T-helper 1 cell treated with Interleukin-12 subunit alpha and Interleukin-12 subunit beta and Interleukin-4 antibody, amounts not matched to agents 30 ng/mL and 1 ng/mL, for 36 hours (primary cell): ENCODE data around the gene EREG. TPM values are rescaled to one million over a fixed set of nuclear protein-coding genes. Genes with fewer than 3 reads are reported as not detected.
"Not testable (repeated sequence)": the region's sequence is repeated elsewhere in the genome, so short reads cannot be mapped to it uniquely, and the experiment has no call there.

Experiments used
- intact Hi-C: fragments of 100-400 bp; cut with micrococcal nuclease; formaldehyde crosslinking; loops from one replicate; pipeline ENCODE4 v1.15.1; 2024
- total RNA-seq: library from RNA; stranded (reverse); gene quantifications from 2 replicates; pipeline ENCODE4 v1.2.3, GENCODE V29; 2022

The EREG gene
- total RNA-seq, 1 donor from 2014 or later, result not detected

DNA sequence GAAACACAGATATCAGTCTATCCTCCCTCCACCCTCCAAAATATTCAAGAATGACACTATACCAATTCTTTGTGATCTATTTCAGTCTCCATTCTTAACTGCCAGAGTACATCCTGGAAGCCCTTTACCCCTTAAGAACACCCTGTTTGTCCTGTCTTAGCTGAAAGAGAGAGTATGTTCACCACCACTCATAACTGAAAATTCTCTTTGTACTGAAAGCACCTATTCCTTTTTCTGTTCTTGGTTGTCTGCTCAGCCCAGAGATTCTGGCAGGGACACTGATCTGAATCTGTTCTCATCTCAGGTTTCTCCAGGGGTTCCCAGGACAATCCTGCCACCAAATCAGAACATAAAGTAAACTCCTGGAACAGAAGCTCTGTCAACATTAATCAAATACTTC, 25.4 kb upstream of the EREG start:
- intact Hi-C loops, result no loop called here

DNA sequence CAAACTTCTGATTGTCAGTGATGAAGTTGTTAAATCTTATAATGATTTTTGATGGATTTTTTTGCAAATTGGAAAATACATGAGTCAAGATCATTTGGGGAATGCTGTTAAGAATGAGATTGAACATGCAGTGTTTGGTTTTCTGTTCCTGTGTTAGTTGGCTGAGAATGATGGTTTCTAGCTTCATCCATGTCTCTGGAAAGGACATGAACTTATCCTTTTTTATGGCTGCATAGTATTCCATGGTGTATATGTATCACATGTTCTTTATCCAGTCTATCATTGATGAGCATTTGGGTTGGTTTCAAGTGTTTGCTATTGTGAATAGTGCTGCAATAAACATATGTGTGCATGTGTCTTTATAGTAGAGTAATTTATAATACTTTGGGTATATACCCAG, 24.5 kb upstream of the EREG start:
- intact Hi-C loops, result not testable (repeated sequence)

DNA sequence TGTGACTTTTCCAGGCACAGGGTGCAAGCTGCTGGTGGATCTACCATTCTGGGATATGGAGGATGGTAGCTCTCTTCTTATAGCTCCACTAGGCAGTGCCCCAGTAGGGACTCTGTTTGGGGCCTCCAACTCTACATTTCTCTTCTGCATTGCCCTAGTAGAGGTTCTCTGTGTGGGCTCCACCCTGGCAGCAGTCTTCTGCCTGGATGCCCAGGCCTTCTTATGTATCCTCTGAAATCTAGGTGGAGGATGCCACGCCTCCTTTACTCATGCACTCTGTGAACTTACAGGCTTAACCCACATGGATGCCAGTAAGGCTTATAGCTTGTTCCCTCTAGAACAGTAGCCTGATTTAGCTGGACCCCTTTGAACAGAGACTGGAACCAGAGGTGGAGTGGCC, 20.9 kb upstream of the EREG start:
- intact Hi-C loops, result no loop called here

DNA sequence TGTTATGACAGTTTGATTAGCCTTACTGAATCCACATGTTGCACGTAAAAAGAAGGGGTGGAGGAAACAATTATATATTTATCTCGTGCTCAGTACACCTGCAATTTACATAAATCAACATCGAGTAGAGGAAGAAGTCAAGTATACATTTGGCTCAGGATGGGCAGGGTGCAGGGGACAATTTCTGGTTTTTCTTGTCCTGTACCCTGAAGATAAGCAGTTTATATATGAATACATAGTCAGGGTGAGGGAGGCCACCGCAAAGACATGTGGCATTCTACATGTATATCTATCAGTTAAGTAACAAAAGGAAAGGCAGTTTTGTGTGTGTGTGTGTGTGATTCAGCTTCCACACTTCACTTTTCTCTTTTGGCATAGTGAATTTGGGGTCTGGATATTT, 11.1 kb upstream of the EREG start:
- intact Hi-C loops, result no loop called here

DNA sequence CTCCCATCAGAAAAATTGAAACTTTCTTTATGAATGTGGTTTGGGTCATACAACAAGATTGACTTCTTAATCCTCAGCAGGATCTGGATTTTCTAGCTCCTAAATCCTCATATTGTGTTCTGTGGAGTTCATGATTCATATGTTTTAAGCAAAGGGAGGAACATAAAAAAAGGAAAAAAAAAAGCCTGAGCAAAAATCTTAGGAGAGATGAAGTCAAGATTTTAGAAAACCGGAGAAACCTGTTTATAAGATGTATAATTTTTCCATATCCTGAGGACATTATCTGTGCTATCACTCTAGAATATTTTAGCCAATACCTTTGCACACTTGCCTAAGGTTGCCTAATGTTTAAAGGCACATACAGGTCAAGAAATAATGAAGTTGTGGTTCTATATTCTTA, 7.0 kb upstream of the EREG start:
- intact Hi-C loops, result no loop called here

DNA sequence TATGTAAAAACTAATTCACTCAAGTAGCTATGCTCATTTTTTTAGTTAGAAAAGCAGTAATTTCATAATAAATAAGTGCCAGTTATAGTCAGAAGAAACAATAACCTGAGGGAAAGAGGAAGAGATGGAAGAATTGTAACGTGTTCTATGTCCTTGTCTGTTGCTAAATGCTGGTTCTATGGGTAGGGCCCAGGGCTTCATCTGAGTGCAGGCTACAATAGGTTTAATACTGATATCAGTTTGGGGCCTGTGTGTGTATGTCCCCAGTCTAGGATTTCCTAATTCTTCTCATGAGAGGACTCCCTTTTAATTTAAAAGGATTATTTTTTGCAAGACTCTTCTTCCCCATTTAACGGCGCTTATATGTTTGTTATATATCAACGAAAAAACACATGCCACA, 3.3 kb upstream of the EREG start:
- intact Hi-C loops, result no loop called here

DNA sequence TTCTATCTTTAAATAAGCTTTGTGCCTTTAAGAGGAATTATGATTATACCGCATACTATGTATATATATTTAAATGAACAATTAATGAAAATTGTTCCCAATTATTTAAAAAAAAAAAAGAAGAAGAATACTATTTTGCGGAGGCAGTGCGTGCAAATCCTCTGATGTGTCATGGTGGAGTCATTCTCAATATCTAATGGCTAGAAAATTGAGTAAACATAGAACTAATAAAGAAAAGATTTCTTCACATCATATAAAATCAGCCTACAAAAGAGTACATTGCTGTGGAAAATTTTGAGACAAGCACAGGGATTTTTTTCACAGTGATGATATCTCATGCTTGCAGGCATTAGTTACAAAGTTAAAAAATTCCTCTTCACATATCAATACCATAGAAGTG, 2.6 kb upstream of the EREG start:
- intact Hi-C loops, result no loop called here

DNA sequence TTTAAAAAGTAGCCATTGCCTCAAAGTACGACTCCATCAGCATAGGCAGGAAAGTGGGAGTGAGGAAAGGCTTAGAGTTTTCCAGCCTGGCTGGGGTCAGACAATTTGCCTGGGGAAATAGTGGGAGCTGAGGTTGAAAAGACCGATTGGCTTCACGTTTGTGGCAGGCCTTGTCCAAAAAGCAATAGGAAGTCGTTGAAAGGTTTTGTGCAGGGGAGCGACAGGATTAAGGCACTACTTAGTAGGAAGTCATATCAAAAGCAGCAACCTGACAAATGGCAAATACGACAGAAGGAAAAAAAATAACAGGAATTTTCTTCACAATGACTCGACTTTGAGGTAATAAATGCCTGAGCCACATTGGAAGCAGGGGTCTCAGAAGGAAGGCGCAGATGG, 691 bp upstream of the EREG start:
- intact Hi-C loops, result no loop called here

DNA sequence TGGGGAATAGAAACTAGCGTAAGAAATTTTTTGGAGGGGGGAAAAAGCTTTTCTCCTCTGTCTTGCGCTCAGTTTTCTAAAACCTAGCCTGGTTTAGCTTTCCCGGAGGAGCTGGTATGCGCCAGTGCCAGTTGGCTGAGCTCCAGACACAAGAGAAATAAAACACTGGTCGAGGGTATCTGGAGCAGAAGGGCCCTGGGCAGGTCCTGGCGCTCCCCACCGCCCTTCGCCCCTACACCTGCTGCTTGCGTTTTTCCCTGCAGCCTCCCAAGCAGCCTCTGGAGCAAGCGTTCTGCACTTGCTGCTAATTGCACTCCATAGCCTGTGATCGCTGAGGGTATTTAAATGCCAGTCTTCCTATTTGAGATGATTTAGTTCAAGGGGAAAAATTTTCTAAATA, 816 bp downstream of the EREG start:
- intact Hi-C loops, result no loop called here

DNA sequence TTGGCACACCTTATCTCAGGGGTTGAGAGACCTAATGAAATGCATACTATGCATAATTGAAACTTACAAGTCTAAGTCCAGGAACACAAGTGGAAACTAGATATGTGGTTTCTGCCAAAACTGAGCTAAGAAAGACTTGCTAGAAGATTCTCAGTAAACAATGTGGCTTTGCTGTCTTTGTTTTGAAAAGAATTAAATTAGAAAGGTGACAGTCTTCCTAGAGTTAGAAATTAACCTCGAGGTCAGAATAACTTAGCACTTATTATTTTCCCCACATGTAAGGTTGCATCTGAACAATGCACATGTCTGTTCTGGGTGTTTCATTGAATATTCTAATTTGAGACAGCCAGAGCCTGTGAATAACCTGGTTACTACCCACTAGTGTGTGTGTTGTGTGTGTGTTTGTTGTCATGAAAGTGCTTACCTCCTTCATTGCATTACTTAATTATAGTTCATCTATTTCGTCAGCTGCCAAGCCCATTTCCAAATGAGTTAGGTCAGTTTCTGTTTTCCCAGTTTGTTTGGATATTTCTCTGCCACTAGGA, 1.5 kb downstream of the EREG start:
- intact Hi-C loops, result no loop called here

DNA sequence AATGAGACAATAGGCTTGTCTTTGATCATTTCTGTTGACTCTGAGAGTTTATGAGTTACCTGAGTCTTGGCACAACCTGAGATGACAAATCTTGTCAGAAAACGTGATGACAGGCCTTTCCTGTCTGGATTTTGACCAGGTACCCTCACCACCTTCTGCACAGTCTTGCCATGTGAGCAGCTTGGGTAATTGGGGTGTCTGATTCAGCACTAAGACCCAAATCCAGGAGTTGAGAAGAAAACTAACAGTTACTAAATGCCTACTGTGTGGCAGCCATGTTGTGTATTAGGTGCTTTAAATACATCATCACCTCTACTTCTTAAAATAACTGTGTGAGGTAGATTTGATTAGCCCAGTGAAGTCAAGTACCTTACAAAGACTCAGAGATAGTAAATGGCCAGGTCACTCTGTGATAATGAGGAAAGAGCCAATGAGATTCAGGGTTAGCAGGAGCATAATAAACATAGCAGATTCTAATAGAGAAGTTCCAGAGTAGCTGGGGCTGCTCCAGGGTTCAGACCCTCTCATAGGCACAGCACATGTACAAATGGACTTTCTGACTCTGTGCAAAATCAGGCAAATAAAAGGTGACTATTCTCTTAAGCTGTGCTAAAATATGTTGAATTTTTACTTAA, 2.8 kb downstream of the EREG start:
- intact Hi-C loops, result no loop called here

DNA sequence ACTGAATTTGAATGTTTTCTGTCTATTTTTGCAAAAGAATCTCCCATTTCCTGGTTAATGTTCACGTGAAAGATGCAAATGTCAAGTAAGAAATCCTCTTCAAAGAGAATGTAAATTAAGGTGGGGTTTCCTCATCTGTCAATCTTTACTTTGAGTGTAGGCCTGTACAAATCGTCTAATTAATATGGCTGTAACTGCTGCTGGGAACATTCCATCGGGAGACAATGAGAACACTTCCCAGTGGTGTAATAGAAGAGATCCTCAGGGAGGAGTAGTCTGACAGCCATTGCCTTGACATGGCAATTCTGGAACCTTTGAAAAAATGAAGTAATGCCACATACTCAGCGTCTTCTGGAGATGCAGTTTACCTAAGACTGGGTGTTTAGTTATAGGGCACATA, 3.7 kb downstream of the EREG start:
- intact Hi-C loops, result no loop called here

DNA sequence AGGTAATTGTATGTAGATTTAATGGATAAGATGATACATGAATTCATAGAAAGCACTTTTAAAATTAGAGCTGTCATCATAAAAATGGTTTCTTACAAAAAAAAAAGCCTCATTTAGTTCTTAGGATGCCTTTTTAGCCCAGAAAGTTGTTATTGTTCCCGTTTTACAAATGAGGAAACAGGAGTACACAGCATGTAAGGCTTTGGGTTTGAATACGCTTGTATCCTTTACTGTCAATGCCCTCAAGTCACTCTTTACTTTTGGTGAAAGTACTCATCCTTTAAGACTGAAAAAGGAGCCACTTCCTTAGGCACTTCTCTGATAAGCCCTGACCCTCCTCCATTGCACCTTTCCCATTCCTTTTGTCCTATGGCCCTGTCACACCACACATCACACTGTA, 4.9 kb downstream of the EREG start:
- intact Hi-C loops, result no loop called here

DNA sequence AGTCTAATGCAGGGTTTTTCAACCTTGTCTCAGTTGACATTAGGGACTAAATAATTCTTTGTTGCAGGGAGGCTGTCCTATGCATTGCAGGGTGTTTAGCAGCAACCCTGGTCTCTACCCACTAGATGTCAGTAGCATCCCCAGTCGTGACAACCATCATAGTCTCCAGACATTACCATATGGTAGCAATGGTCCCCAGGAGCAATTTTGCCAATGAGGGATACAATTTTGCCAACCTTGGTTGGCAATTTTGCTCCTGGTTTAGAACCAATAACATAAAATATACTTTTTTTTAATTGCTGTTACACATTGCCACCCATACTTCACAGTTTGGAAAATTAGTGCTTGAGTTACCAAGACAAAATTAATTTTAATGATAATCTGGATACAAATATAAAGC, 6.0 kb downstream of the EREG start:
- intact Hi-C loops, result loop anchor here (1.0 kb wide), 3 partner anchors 161 to 304 kb away; no protein-coding TSS in a partner anchor

DNA sequence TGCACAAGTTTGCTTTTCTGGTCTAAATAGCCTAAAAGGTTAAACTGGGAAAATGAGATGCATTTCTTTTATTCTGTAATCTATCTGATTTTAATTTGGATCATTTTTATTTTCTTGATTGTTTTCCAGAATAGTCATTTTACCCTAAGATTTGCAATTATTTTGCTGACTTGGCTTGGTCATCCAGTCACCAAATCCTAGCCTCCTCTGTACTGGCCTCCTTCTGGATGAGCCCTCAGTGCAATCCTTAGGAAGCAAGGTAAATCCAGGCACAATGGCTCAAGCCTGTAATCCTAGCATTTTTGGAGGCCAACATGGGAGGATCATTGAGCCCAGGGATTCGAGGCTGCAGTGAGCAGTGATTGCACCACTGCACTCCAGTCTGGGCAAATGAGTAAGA, 9.2 kb downstream of the EREG start:
- intact Hi-C loops, result no loop called here

DNA sequence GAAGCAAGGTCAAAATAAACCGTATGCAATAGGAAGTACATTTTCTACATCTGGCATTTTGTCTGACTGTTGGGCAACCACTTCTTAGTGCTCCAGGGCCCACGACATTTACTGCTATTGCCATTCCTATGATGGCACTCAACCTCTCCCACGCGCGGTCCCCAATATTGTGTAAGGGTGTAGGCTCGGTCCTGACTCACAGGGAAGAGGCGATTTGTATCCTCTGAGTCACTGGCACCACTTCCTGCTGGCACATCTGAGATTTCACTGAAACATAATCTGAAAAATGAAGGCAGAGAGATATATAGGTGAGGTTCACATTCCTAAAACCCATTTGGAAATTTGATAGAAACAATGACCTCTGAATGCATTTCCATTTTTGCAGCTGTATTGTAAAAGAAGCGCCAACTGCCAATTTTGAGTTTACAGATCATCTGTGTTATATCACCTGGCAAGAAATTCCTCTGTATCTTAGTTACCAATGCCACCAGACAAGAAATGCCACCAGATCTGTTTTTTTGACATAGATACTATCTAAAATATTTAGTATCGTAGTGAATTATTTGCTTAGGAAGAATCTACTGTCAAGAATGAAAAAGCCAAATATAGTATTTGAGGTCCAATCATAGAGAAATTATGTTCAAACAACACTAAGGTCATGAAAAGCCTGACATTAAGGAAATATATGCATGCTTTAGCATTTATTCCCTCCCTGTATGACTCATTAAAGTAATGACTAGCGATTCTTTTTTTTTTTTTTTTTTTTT, 9.8 kb downstream of the EREG start:
- intact Hi-C loops, result no loop called here

DNA sequence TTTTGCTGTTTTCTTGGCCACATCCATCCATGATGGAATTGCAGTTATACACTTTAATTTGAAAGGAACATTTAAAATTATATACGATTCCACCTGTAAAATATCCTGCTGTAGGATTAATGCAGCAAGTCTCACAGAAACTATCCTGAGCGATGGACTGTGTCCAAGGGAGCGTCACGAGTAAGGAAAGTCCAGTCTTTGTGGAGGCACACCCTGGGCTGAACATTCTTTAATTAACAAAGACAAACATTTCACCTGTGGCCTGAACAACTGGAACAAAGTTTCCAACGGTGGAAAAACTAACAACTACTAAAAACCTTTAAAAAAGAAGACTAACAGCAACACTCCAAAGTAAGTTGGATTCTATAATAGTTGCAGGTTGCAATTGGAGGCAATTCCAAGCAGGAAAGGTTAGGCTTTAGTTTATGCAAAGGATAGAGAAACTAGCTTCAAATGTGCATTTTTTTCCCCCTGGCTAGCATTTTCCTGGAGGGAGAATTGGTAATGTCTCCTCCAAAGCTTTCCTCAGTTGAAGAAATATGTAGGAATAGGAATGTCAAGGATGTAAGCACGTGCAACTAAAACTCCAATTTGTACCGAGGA, 11.0 kb downstream of the EREG start:
- intact Hi-C loops, result no loop called here

DNA sequence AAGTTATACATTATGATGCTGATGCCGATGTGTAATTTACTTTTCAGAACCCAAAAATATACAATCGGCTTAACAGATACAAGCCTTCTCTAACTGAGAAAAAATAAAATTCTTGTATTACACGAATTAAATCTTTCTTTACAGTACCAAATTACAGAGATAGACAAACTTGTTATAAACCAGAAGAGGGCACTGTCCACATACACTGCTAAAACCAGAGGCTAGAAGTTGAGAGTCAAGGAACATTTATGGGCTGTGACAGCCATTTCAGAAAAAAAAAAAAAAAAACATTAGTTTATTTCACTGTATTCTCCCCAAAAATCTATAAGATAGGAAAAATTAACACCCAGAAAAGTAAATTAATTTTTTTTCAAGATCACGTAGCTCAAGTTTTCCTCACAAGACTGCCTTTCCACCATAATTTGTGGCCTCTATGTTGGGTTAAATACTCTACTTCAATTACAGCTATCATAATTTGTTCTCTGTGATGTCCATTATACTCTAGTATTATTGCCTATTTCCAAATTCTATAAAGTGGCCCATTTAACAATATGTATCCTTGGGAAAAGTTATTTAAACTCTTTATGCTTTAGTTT, 12.0 kb downstream of the EREG start:
- intact Hi-C loops, result loop anchor here (1.0 kb wide), 5 partner anchors 68 to 298 kb away; partner anchors contain the start of gene AREG

DNA sequence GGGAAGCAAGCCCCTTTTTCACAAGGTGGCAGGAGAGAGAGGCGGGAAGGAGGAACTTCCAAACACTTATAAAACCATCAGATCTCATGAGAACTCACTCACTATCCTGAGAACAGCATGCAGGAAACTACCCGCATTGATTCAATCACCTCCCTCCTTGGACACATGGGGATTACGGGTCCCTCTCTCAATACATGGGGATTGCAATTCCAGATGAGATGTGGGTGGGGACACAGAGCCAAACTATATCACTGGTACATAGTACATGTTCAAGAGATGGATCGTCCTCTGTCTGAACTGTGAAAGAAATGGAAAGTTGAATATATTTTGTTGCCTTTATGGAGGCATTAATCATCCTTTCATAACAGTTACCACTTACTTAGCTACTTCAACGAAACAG, 12.8 kb downstream of the EREG start:
- intact Hi-C loops, result loop anchor here (1.0 kb wide), 5 partner anchors 68 to 298 kb away; partner anchors contain the start of gene AREG

DNA sequence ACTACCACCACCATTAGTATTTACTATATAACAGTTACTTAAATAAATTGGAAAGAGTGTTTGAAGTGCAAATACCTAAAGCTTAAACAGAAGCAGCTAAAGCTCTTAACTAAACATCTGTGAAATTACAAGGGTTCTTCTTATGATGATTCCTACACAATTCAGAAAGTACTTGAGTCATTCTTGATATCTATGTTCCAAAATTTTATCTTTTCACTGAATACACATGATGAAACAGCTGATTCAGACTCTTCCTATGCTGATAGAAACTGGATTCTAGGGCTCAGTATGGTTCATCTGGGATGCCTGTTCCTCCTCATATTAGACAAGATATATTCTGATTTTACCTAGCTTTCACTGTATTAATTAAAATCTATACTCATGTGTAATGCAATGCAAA, 13.6 kb downstream of the EREG start:
- intact Hi-C loops, result no loop called here

DNA sequence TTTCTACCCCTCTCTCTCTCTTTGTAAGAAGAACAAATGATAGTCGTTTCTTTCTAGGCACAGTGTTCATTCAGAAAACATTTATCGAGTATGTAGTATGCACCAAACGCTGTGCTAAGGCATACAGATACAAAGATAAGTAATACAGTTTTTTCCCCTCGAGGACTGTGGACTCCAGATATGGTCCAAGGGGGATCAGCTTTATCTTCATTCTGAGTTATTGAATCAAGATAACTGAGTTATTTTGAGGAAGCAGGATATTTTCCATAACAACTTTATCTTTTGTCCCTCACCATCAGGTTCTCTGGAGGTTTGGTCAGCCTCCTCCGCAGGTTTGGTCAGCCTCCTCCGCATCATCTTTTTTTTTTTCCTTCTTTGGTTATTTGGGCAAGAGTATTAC, 15.0 kb downstream of the EREG start:
- intact Hi-C loops, result no loop called here

DNA sequence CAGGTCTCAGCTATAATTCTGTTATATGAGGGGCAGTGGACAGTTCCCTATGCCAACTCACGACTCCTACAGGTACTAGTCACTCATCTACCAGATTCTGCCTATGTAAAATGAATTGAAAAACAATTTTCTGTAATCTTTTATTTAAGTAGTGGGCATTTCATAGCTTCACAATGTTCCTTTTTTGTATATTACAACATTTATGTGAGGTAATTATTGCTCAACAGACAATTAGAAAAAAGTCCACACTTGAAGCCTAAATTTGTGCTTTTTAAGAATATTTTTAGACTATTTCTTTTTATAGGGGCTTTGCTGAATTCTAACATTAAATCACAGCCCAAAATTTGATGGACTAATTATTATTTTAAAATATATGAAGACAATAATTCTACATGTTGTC, 20.4 kb downstream of the EREG start:
- intact Hi-C loops, result no loop called here
